Spleen (tissue), 11 donors: ENCODE results near the gene CA5A. TPM values are rescaled to one million over a fixed set of nuclear protein-coding genes. Genes with fewer than 3 reads are reported as not detected.
A peak's percentile ranks its signal among the peaks of the same experiment; 100 is the strongest.
"Not testable (repeated sequence)": the region's sequence is repeated elsewhere in the genome, so short reads cannot be mapped to it uniquely, and the experiment has no call there.

Experiments used
- DNase-seq: peaks from one replicate; pipeline ENCODE4 v3.0.0-alpha.2; 2020
- H3K27ac ChIP-seq, 8 donors: fragments of 200-600 bp; sonication (generic) in 7 of 8; 1 replicate in 4 of 8; 2 replicates in 4 of 8; pipeline versions ENCODE4 v1.5.0 to v1.8.0; 2016 to 2021; ENCODE audit warnings: inconsistent platforms in 4 of 8, mild to moderate bottlenecking in 4 of 8, moderate library complexity in 1 of 8
- H3K27me3 ChIP-seq, 7 donors: fragments of 200-600 bp; sonication (generic) in 6 of 7; replicated peaks in 1 of 7; 1 replicate in 4 of 7; 2 replicates in 3 of 7; pipeline versions ENCODE4 v1.5.0 to v1.8.0; 2016 to 2021; ENCODE audit warnings: inconsistent platforms in 3 of 7, mild to moderate bottlenecking in 1 of 7
- H3K36me3 ChIP-seq, 6 donors: fragments of 200-600 bp; sonication (generic) in 5 of 6; 1 replicate in 4 of 6; 2 replicates in 2 of 6; pipeline versions ENCODE4 v1.5.0 to v1.8.0; 2016 to 2021; ENCODE audit warnings: inconsistent platforms in 2 of 6
- H3K4me1 ChIP-seq, 6 donors: fragments of 200-600 bp; sonication (generic) in 5 of 6; 1 replicate in 3 of 6; 2 replicates in 3 of 6; pipeline versions ENCODE4 v1.5.0 to v1.8.0; 2016 to 2021; ENCODE audit warnings: inconsistent platforms in 3 of 6
- H3K4me3 ChIP-seq, 8 donors: fragments of 200-600 bp; sonication (generic) in 7 of 8; 1 replicate in 4 of 8; 2 replicates in 4 of 8; pipeline versions ENCODE4 v1.5.0 to v1.8.0; 2016 to 2021; ENCODE audit warnings: inconsistent platforms in 4 of 8, mild to moderate bottlenecking in 4 of 8, moderate library complexity in 2 of 8
- H3K9me3 ChIP-seq, 8 donors: fragments of 200-600 bp; sonication (generic) in 7 of 8; 1 replicate in 4 of 8; 2 replicates in 4 of 8; pipeline versions ENCODE4 v1.5.0 to v1.8.0; 2016 to 2021; ENCODE audit warnings: inconsistent platforms in 4 of 8
- POLR2A ChIP-seq, 3 donors: fragments of 450-650 bp; IDR thresholded peaks; one replicate each; pipeline ENCODE4 v1.5.1; 2017; ENCODE audit warnings: antibody characterized with exemption in 3 of 3, mild to moderate bottlenecking in 1 of 3
- POLR2AphosphoS5 ChIP-seq, 3 donors: sonication (generic); formaldehyde crosslinking; IDR thresholded peaks; one replicate each; pipeline ENCODE4 v1.5.1; 2017; ENCODE audit warnings: antibody characterized with exemption in 3 of 3
- WGBS, 5 donors: extraction: QIAGEN DNeasy Blood & Tissue Kit in 3 of 5; methylation state at CpG; one replicate each; pipeline versions ENCODE4 v1.1.5 to v1.1.7; 2013 to 2018; 5-methylcytosine and 5-hydroxymethylcytosine counted together
- intact Hi-C: fragments of 100-400 bp; cut with DNase I; formaldehyde crosslinking; loops from one replicate; pipeline ENCODE4 v1.15.0; 2023; ENCODE audit warnings: low total_unique reads
- polyA plus RNA-seq, 3 donors: library from polyadenylated mRNA; stranded (reverse); fragments of 200-250 nt; gene quantifications; one replicate each; pipeline ENCODE4 v1.2.1, GENCODE V29; 2013
- total RNA-seq, 7 donors: library from RNA; depleted of rRNA in 3 of 7; stranded (reverse); fragments of >200 nt in 3 of 7; fragmentation: NEBNext Ultra II Directional in 4 of 7; extraction: Animal tissue kit (Norgen Biotek cat#: 25700) in 4 of 7; gene quantifications; one replicate each; pipeline versions ENCODE4 v1.1.0 to v1.2.1, GENCODE V29; 2016 to 2021
- TF ChIP-seq, protein P1 (sequence below), 11 experiments: fragments of 200-600 bp in 7 of 11; fragments of 450-650 bp in 4 of 11; sonication (generic) in 4 of 11; IDR thresholded peaks in 8 of 11; conservative IDR thresholded peaks in 3 of 11; 1 replicate in 7 of 11; 2 replicates in 4 of 11; pipeline versions ENCODE4 v1.4.0 to v1.8.0; 2016 to 2021; ENCODE audit warnings: antibody characterized with exemption in 11 of 11, inconsistent platforms in 4 of 11, mild to moderate bottlenecking in 1 of 11
- donor health status: healthy with polysubstance abuse.
- donor health status: DM: no; HTN: no; CAD: no; lungs with moderate emphysema.
- donor health status: DM: no; HTN: no; CAD: no.
- donor health status: Bipolar disorder and iron deficiency.
- donor health status: healthy.
- donor health status: DM: no; HTN: no; CAD: no.
- donor health status: DM: yes; HTN: yes; CAD: no.

The CA5A gene
- total and polyA plus RNA-seq, 10 donors, result not detected

DNA sequence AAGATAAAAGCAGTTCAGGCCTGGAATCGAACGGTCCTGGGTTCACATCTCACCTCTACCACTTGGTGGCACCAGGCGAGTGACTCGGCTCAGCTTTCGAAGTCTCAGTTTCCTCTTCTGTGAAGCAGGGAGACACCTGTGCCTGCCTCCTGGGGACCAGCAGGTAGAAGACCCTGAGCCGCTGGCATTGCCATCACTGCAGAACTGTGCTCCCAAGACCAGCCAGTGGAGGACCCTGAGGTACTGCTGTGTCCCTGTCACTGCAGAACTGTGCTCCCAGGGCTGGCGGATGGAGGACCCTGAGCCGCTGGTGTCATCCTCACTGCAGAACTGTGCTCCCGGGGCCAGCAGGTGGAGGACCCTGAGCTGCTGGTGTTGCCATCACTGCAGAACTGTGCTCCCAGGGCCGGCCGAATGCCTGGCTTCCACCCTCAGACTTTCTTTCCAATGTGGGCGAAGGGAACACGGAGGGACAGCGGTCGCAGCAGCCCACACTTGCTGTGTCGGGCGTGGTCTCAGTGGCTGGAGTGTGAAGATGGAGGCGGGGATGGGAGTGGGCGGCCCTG, 58.3 kb downstream of the CA5A start:
- no peaks in the 10 kb centered on the region for H3K9me3 ChIP-seq
- WGBS, 5 donors, result 71 to 83% (median 78%) methylated on average over 13 to 19 of the region's 19 CpGs
- no peaks in the 10 kb centered on the region for H3K36me3 ChIP-seq
- peaks cover 0 to 75% (median 0%) of the 10 kb centered on the region in 7 donors for H3K27me3 ChIP-seq
- intact Hi-C loops, result no loop called here
- TF ChIP-seq, protein P1, sequence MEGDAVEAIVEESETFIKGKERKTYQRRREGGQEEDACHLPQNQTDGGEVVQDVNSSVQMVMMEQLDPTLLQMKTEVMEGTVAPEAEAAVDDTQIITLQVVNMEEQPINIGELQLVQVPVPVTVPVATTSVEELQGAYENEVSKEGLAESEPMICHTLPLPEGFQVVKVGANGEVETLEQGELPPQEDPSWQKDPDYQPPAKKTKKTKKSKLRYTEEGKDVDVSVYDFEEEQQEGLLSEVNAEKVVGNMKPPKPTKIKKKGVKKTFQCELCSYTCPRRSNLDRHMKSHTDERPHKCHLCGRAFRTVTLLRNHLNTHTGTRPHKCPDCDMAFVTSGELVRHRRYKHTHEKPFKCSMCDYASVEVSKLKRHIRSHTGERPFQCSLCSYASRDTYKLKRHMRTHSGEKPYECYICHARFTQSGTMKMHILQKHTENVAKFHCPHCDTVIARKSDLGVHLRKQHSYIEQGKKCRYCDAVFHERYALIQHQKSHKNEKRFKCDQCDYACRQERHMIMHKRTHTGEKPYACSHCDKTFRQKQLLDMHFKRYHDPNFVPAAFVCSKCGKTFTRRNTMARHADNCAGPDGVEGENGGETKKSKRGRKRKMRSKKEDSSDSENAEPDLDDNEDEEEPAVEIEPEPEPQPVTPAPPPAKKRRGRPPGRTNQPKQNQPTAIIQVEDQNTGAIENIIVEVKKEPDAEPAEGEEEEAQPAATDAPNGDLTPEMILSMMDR (IDR thresholded peaks at IDR 0.05 in 8 of 11, conservative IDR thresholded peaks at IDR 0.05 in 3 of 11), result peak in 1 of 11 experiments; percentile 30
- no peak for TF ChIP-seq POLR2AphosphoS5 (IDR thresholded peaks at IDR 0.05)
- no peak for DNase-seq
- no peak overlapping the region for H3K4me3 ChIP-seq
- peaks cover 0 to 3% (median 0%) of the 10 kb centered on the region in 6 donors for H3K4me1 ChIP-seq
- no peak overlapping the region for H3K27ac ChIP-seq

- Histone ChIP-seq H3K27ac (no peak overlapping the region), H3K36me3 (no peaks in the 10 kb centered on the region), H3K27me3 (peaks cover 0 to 53% (median 0%) of the 10 kb centered on the region in 7 donors), H3K9me3 (no peaks in the 10 kb centered on the region), H3K4me1 (peaks cover 0 to 22% (median 9%) of the 10 kb centered on the region in 6 donors), H3K4me3 (no peak overlapping the region)
- intact Hi-C loops, result no loop called here
- 50 to 65% (median 53%) methylated on average over 24 of the region's 24 CpGs for WGBS, 5 donors
- TF ChIP-seq, protein P1 (IDR thresholded peaks at IDR 0.05 in 8 of 11, conservative IDR thresholded peaks at IDR 0.05 in 3 of 11), result no peak
- TF ChIP-seq POLR2AphosphoS5 (IDR thresholded peaks at IDR 0.05) (no peak), POLR2A (IDR thresholded peaks at IDR 0.05) (no peak)
- DNase-seq, result no peak
These were observed 61.5 kb downstream of the CA5A start for GRCh38 chr16:87874639-87875427.

- H3K9me3 ChIP-seq, H3K36me3 ChIP-seq, H3K4me3 ChIP-seq, DNase-seq: not testable (repeated sequence)
- intact Hi-C loops, result loop anchor here (2.0 kb wide), 1 partner anchor 92 kb away; no protein-coding TSS in a partner anchor
- H3K4me1 ChIP-seq, result peaks cover 0 to 61% (median 24%) of the 10 kb centered on the region in 6 donors
- H3K27me3 ChIP-seq, result peaks cover 0 to 46% (median 0%) of the 10 kb centered on the region in 7 donors
- peak overlapping the region in 4 of 8 donors; percentile 49 to 73 (median 62) for H3K27ac ChIP-seq
- WGBS, 5 donors, result 69 to 87% (median 82%) methylated on average over 21 to 24 of the region's 24 CpGs
These were observed 65.7 kb downstream of the CA5A start for GRCh38 chr16:87870418-87871291.

DNA sequence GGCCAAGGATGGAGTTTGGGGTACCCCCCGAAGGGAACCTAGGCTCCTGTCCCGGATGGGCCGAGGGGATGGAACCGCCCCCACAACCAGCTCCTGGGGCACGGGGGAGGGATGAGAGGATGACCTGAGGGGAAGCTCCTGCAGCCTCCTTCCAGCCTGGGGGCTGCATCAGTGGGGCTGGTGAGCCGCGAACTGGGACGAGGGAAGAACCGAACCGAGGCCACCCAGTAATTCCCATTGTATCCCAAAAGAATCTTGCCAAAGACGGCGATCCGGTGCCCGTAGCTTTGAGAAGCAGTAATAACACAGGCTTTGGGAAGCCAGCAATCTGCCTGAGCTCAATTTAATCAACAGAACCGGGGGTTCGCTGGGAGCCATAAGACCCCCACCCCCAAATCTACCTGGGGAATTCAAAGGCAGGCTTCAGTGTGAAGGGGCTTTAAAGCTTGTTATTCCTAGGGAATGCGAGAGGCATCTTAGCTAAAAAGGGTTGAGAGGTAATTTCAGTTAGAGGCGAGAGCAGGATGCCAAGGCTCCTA, 66.4 kb downstream of the CA5A start:
- H3K27ac ChIP-seq, result peak overlapping the region in 2 of 8 donors; percentile 82 to 86
- peak overlapping the region in 2 of 8 donors; percentile 62 to 69 for H3K4me3 ChIP-seq
- H3K4me1 ChIP-seq, result peaks cover 0 to 68% (median 25%) of the 10 kb centered on the region in 6 donors
- intact Hi-C loops, result loop anchor here (2.0 kb wide), 1 partner anchor 91 kb away; no protein-coding TSS in a partner anchor
- not testable (repeated sequence) for H3K9me3 ChIP-seq, DNase-seq, H3K36me3 ChIP-seq
- H3K27me3 ChIP-seq, result peaks cover 0 to 39% (median 0%) of the 10 kb centered on the region in 7 donors
- 67 to 90% (median 83%) methylated on average over 14 to 18 of the region's 18 CpGs for WGBS, 5 donors
